ENCODE measurements around the gene MGST3. TPM values are rescaled to one million over a fixed set of nuclear protein-coding genes. Genes with fewer than 3 reads are reported as not detected.

The MGST3 gene
- total and polyA plus RNA-seq, 8 donors: 46.1 to 112 (median 55.9) TPM

- Histone ChIP-seq H3K36me3 (no peaks in the 10 kb centered on the region), H3K27ac (no peak overlapping the region), H3K4me1 (peaks cover 11 to 25% (median 20%) of the 10 kb centered on the region in 3 donors), H3K27me3 (no peaks in the 10 kb centered on the region), H3K4me3 (no peak overlapping the region), H3K9me3 (no peaks in the 10 kb centered on the region)
- FAIRE-seq (no peak), DNase-seq (no peak), ATAC-seq (no peak)
- intact Hi-C loops (cut with DNase I): no loop called here
- TF ChIP-seq, protein P1, sequence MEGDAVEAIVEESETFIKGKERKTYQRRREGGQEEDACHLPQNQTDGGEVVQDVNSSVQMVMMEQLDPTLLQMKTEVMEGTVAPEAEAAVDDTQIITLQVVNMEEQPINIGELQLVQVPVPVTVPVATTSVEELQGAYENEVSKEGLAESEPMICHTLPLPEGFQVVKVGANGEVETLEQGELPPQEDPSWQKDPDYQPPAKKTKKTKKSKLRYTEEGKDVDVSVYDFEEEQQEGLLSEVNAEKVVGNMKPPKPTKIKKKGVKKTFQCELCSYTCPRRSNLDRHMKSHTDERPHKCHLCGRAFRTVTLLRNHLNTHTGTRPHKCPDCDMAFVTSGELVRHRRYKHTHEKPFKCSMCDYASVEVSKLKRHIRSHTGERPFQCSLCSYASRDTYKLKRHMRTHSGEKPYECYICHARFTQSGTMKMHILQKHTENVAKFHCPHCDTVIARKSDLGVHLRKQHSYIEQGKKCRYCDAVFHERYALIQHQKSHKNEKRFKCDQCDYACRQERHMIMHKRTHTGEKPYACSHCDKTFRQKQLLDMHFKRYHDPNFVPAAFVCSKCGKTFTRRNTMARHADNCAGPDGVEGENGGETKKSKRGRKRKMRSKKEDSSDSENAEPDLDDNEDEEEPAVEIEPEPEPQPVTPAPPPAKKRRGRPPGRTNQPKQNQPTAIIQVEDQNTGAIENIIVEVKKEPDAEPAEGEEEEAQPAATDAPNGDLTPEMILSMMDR (IDR thresholded peaks at IDR 0.05): no peak
- 73 to 87% methylated on average over 2 of the region's 2 CpGs for WGBS, 2 donors
Measured at GRCh38 chr1:165644064-165644735, 13.2 kb downstream of the MGST3 start.

GRCh38 chr1:165645654-165646366 is 14.8 kb downstream of the MGST3 start:
- Histone ChIP-seq H3K9me3 (no peaks in the 10 kb centered on the region), H3K4me1 (peaks cover 11 to 25% (median 20%) of the 10 kb centered on the region in 3 donors), H3K27me3 (no peaks in the 10 kb centered on the region), H3K4me3 (no peak overlapping the region), H3K27ac (peak overlapping the region in 2 of 4 donors; percentile 2 to 62), H3K36me3 (peaks cover 0 to 1% (median 0%) of the 10 kb centered on the region in 3 donors)
- intact Hi-C loops (cut with DNase I): no loop called here
- TF ChIP-seq, protein P1 (IDR thresholded peaks at IDR 0.05): no peak
- no peak for FAIRE-seq
- WGBS, 2 donors: 19 to 21% methylated on average over 8 of the region's 8 CpGs
- ATAC-seq: peak; percentile 89 to 93 (median 91)
- peak in 4 of 6 donors; percentile 34 to 51 (median 38) for DNase-seq

DNA sequence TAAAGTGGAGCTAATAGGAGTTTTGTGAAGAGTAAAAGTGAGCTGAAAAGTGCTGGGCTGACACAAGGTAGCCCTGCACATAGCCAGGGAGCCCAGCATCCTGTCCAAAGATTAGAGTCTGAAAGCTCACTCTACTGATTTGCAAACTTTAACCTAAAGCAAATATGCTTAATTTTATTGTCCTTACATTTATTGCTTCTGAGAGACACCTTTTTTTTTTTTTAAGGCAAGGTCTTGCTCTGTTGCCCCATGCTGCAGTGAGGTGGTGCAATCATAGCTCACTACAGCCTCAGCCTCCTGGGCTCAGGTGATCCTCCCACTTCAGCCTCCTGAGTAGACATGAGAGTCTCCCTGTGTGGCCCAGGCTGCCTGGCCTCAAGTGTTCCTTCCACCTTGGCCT is 16.5 kb downstream of the MGST3 start:
- no peak for DNase-seq
- intact Hi-C loops (cut with DNase I): no loop called here
- H3K36me3 ChIP-seq: peaks cover 0 to 10% (median 0%) of the 10 kb centered on the region in 3 donors
- no peak for ATAC-seq
- no peak for FAIRE-seq
- no peak overlapping the region for H3K4me3 ChIP-seq
- TF ChIP-seq, protein P1 (IDR thresholded peaks at IDR 0.05): no peak
- peaks cover 11 to 22% (median 13%) of the 10 kb centered on the region in 3 donors for H3K4me1 ChIP-seq
- no peaks in the 10 kb centered on the region for H3K9me3 ChIP-seq
- H3K27me3 ChIP-seq: no peaks in the 10 kb centered on the region
- H3K27ac ChIP-seq: no peak overlapping the region

GRCh38 chr1:165647970-165648369 is 16.9 kb downstream of the MGST3 start:
- no peak for DNase-seq
- no peak for FAIRE-seq
- intact Hi-C loops (cut with DNase I): no loop called here
- Histone ChIP-seq H3K27ac (no peak overlapping the region), H3K4me1 (peaks cover 11 to 22% (median 13%) of the 10 kb centered on the region in 3 donors), H3K36me3 (peaks cover 0 to 10% (median 0%) of the 10 kb centered on the region in 3 donors), H3K9me3 (no peaks in the 10 kb centered on the region), H3K27me3 (no peaks in the 10 kb centered on the region), H3K4me3 (no peak overlapping the region)
- TF ChIP-seq, protein P1 (IDR thresholded peaks at IDR 0.05): no peak
- WGBS, 2 donors: 78 to 84% methylated on average over 4 of the region's 4 CpGs
- no peak for ATAC-seq

Measured in pancreas (tissue), 10 donors.